ENCODE results near the gene INSYN2A. TPM values are rescaled to one million over a fixed set of nuclear protein-coding genes. Genes with fewer than 3 reads are reported as not detected.

INSYN2A gene
- polyA plus RNA-seq, 1 experiment, result 0.04 TPM

DNA sequence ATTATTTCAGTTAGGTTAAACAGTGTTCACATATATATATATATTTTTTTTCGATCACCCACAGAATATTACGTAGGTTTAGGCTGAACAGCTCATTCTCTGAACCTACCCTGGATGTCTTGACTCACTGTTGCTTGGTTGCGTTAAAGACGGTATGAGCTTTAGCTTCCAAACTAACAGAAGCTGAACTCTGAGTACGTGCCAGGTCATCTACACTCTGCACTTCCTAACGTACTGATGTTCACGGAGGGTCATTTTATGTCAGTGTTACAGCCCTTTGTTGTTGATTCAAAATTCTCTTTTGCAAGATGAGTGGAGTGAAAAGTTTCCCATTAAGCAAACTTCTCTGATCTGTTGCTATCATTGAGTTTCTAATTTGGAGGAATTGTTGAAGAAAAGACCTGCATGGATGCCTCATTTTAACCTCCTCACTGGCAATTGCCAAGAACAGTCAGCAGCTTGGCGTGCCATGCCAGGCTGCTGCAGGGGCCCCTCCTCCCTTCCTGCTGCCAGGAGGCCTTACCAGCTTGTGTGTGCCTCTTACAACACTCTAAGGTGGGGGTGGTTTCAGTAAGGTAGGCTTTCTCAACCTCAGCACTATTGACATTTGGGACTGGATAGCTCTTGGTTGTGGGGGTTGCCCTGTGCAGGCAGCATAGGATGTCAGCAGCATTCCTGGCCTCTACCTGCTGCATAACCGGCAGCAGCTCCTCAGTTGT is 44.3 kb downstream of the INSYN2A start:
- ChIA-PET CTCF (interaction anchor here (0.8 kb wide), 1 partner anchor 14 kb away, joined by 4 read pairs; no protein-coding TSS in a partner anchor), POLR2A (no interaction called here)
- no peak for DNase-seq (ENCODE audit: low read depth)

DNA sequence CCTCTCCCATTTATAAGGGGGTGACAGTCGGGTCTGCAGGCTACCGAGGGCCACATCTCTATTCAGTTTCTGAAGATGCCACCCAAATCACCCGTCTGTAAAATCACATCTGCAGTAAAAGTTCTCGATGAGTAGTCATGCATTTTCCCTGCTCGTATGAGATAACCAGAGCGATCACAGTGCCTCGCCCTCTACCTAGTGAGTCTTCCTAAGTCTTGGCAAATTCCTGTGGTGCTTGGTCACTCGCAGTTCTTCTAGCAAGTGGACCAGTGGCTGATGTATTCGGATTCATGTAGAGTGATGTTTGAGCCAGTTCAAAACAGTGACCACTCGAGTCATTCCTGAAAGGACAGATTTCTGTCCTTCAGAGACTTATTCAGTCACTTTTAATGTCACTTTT is 44.9 kb downstream of the INSYN2A start:
- CTCF ChIA-PET, result interaction anchor here (0.8 kb wide), 1 partner anchor 14 kb away, joined by 4 read pairs; no protein-coding TSS in a partner anchor
- H3K27me3 ChIP-seq (ENCODE audit: control insufficient read depth, insufficient read depth, low read length), result no peaks in the 10 kb centered on the region
- H3K36me3 ChIP-seq (ENCODE audit: control insufficient read depth, insufficient read depth, low read length), result no peaks in the 10 kb centered on the region
- TF ChIP-seq CTCF (IDR thresholded peaks at IDR 0.05; ENCODE audit: insufficient read depth, low read depth, low read length), result no peak
- DNase-seq (ENCODE audit: low read depth), result no peak
- no peak overlapping the region for H3K4me3 ChIP-seq (ENCODE audit: low read depth, low read length)
- POLR2A ChIA-PET, result no interaction called here

More for the DNA sequence above, 44.3 kb downstream of the INSYN2A start:
- Histone ChIP-seq H3K4me3 (ENCODE audit: low read depth, low read length) (no peak overlapping the region), H3K27me3 (ENCODE audit: control insufficient read depth, insufficient read depth, low read length) (no peaks in the 10 kb centered on the region), H3K36me3 (ENCODE audit: control insufficient read depth, insufficient read depth, low read length) (no peaks in the 10 kb centered on the region)
- TF ChIP-seq CTCF (IDR thresholded peaks at IDR 0.05; ENCODE audit: insufficient read depth, low read depth, low read length), result no peak

DNA sequence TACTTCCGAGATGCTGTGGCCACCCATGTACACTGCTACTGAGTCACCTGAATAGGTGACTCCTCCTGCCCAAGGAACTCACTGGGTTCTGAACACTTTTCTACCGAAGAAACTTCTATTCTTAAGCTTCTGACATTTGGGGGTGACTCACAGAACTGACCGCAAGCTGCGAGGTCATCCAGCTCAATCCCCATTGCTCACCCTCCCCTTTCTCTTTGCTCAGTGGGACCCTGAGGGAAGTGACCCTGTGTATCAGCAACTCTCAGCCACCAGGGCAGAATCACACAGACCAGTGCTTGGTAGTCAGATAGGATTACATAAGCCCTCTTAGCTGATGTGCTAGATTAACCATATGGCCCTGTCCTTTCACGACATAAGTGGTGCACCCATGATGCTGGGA is 46.3 kb downstream of the INSYN2A start:
- CTCF ChIA-PET, result interaction anchor here (1.6 kb wide), 1 partner anchor 8 kb away, joined by 5 read pairs; no protein-coding TSS in a partner anchor
- Histone ChIP-seq H3K27me3 (ENCODE audit: control insufficient read depth, insufficient read depth, low read length) (no peaks in the 10 kb centered on the region), H3K36me3 (ENCODE audit: control insufficient read depth, insufficient read depth, low read length) (no peaks in the 10 kb centered on the region), H3K4me3 (ENCODE audit: low read depth, low read length) (no peak overlapping the region)
- TF ChIP-seq CTCF (IDR thresholded peaks at IDR 0.05; ENCODE audit: insufficient read depth, low read depth, low read length), result no peak
- POLR2A ChIA-PET, result no interaction called here
- no peak for DNase-seq (ENCODE audit: low read depth)

DNA sequence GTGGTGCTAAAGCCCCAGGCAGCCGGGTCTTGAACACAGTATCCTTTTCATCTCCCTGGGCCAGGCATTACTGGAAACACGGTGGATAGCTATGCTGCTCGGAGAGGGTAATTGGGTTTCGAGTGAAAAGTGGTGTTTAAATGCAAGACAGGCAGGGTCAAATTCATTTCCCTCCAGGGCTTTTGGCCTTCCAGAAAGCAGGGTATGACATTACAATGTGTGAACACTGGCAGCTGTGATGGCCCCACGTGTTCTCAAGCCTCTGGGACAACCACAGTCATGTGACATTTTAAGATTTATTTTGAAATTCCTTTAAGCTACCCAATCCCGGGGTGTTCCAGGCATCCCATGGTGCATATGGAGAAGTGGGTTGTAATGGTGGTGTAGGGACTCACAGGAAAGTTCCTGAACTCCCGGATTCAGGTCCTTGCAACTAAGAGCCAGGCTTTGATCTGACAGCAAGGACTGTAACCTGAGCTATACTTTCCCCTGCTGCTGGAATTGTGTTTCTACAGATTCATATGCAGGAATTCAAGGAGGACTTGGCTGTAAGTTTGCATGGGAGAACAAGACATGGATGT is 46.8 kb downstream of the INSYN2A start:
- ChIA-PET POLR2A (no interaction called here), CTCF (interaction anchor here (0.8 to 1.6 kb wide), 2 partner anchors 9 to 34 kb away, joined by 4 to 5 read pairs; no protein-coding TSS in a partner anchor)
- TF ChIP-seq CTCF (IDR thresholded peaks at IDR 0.05; ENCODE audit: insufficient read depth, low read depth, low read length), result no peak
- Histone ChIP-seq H3K4me3 (ENCODE audit: low read depth, low read length) (no peak overlapping the region), H3K36me3 (ENCODE audit: control insufficient read depth, insufficient read depth, low read length) (no peaks in the 10 kb centered on the region), H3K27me3 (ENCODE audit: control insufficient read depth, insufficient read depth, low read length) (no peaks in the 10 kb centered on the region)
- no peak for DNase-seq (ENCODE audit: low read depth)

DNA sequence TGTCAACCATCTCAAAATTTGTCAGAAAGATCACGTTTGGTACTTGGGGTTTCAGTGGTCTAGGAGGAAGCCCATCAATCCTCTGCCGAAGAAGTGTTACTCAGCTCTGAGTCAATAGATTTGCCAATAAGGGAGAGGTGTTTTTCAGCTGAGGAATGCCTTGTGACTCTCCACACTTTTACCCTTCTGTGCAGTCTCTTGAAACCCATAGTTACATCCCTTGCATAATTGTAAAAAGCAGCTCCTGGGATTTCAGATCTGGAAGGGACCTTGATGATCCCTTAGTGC is 47.5 kb downstream of the INSYN2A start:
- no peaks in the 10 kb centered on the region for H3K27me3 ChIP-seq (ENCODE audit: control insufficient read depth, insufficient read depth, low read length)
- CTCF ChIA-PET, result interaction anchor here (1.6 kb wide), 1 partner anchor 10 kb away, joined by 5 read pairs; no protein-coding TSS in a partner anchor
- no peak for DNase-seq (ENCODE audit: low read depth)
- POLR2A ChIA-PET, result no interaction called here
- no peak overlapping the region for H3K4me3 ChIP-seq (ENCODE audit: low read depth, low read length)
- no peak for TF ChIP-seq CTCF (IDR thresholded peaks at IDR 0.05; ENCODE audit: insufficient read depth, low read depth, low read length)
- no peaks in the 10 kb centered on the region for H3K36me3 ChIP-seq (ENCODE audit: control insufficient read depth, insufficient read depth, low read length)
